GM18519 (cell line): ENCODE results near the gene MARCHF5.

Experiments
- ATAC-seq: cut with Tn5 transposase; IDR thresholded peaks from one replicate; pipeline ENCODE4 v1.9.1; 2021; ENCODE audit warnings: mild to moderate bottlenecking, moderate library complexity; ENCODE audit not compliant: unreplicated experiment, low FRiP score

The MARCHF5 gene

GRCh38 chr10:92290837-92291615 lies at the start of gene MARCHF5, which contains the start of gene CPEB3:
TSS of gene MARCHF5 (plus strand) at chr10:92291167. CDS start at chr10:92291495, 328 bp downstream.
TSS of gene CPEB3 (minus strand) at chr10:92291078. CDS start at chr10:92240350, 50,728 bp downstream.
- ATAC-seq: peak; percentile 98

GRCh38 chr10:92241501-92241900 lies 49.5 kb upstream of the MARCHF5 start:
- ATAC-seq: no peak

- ATAC-seq: no peak
These were observed 48.6 kb upstream of the MARCHF5 start for GRCh38 chr10:92242380-92242779.

- no peak for ATAC-seq
These were observed 47.9 kb upstream of the MARCHF5 start for GRCh38 chr10:92242910-92243671.

GRCh38 chr10:92244796-92245195 lies 46.2 kb upstream of the MARCHF5 start:
- ATAC-seq: peak; percentile 81

- no peak for ATAC-seq
These were observed 42.4 kb upstream of the MARCHF5 start for GRCh38 chr10:92248566-92248965.

GRCh38 chr10:92263396-92263795 lies 27.6 kb upstream of the MARCHF5 start:
- no peak for ATAC-seq

- no peak for ATAC-seq
These were observed 26.7 kb upstream of the MARCHF5 start for GRCh38 chr10:92264249-92264648.

GRCh38 chr10:92265687-92266258 lies 25.2 kb upstream of the MARCHF5 start:
- ATAC-seq: no peak

GRCh38 chr10:92267343-92267742 lies 23.6 kb upstream of the MARCHF5 start:
- ATAC-seq: no peak

- ATAC-seq: no peak
These were observed 22.2 kb upstream of the MARCHF5 start for GRCh38 chr10:92268748-92269147.

- no peak for ATAC-seq
These were observed 16.9 kb upstream of the MARCHF5 start for GRCh38 chr10:92274071-92274470.

- no peak for ATAC-seq
These were observed 11.8 kb upstream of the MARCHF5 start for GRCh38 chr10:92278996-92279696.

GRCh38 chr10:92284112-92284704 lies 6.8 kb upstream of the MARCHF5 start:
- no peak for ATAC-seq

- peak; percentile 5 for ATAC-seq
These were observed 711 bp upstream of the MARCHF5 start for GRCh38 chr10:92290076-92290836.

GRCh38 chr10:92291616-92291865 lies 574 bp downstream of the MARCHF5 start:
- no peak for ATAC-seq

GRCh38 chr10:92291921-92292845 lies 1.2 kb downstream of the MARCHF5 start:
- ATAC-seq: no peak

- no peak for ATAC-seq
These were observed 7.5 kb downstream of the MARCHF5 start for GRCh38 chr10:92298487-92298886.

GRCh38 chr10:92303096-92303495 lies 12.1 kb downstream of the MARCHF5 start:
- ATAC-seq: no peak
